Endothelial cell (in vitro differentiated cells): ENCODE measurements around the gene C15orf40. TPM values are rescaled to one million over a fixed set of nuclear protein-coding genes. Genes with fewer than 3 reads are reported as not detected.
"Not testable (repeated sequence)": the region's sequence is repeated elsewhere in the genome, so short reads cannot be mapped to it uniquely, and the experiment has no call there.

ENCODE experiments used
- DNase-seq: peaks from one replicate; pipeline ENCODE4 v3.0.0; 2021; ENCODE audit warnings: low spot score
- H3K27ac Mint-ChIP-seq: one replicate; pipeline ENCODE4 v1.8.0; 2021; ENCODE audit warnings: mixed read lengths, inconsistent platforms; ENCODE audit not compliant: unreplicated experiment
- H3K27me3 Mint-ChIP-seq: one replicate; pipeline ENCODE4 v1.8.0; 2021; ENCODE audit warnings: mild to moderate bottlenecking, moderate library complexity, mixed read lengths, inconsistent platforms; ENCODE audit not compliant: unreplicated experiment
- H3K36me3 Mint-ChIP-seq: one replicate; pipeline ENCODE4 v1.8.0; 2021; ENCODE audit warnings: mild to moderate bottlenecking, low read depth, mixed read lengths, inconsistent platforms; ENCODE audit not compliant: unreplicated experiment
- H3K4me1 Mint-ChIP-seq: one replicate; pipeline ENCODE4 v1.8.0; 2021; ENCODE audit warnings: mild to moderate bottlenecking, mixed read lengths, inconsistent platforms; ENCODE audit not compliant: unreplicated experiment
- H3K4me3 Mint-ChIP-seq: one replicate; pipeline ENCODE4 v1.8.0; 2021; ENCODE audit warnings: mild to moderate bottlenecking, mixed read lengths, inconsistent platforms; ENCODE audit not compliant: unreplicated experiment
- H3K9me3 Mint-ChIP-seq: one replicate; pipeline ENCODE4 v1.8.0; 2021; ENCODE audit warnings: mixed read lengths, inconsistent platforms; ENCODE audit not compliant: unreplicated experiment
- total RNA-seq: library from RNA; stranded (reverse); fragmentation: NEBNext Ultra II Directional; extraction: Animal tissue kit (Norgen Biotek cat#: 25700); gene quantifications from one replicate; pipeline ENCODE4 v1.2.1, GENCODE V29; 2021; ENCODE audit not compliant: unreplicated experiment
- TF ChIP-seq, protein P1 (sequence below): fragments of 200-600 bp; sonication (generic); IDR thresholded peaks from one replicate; pipeline ENCODE4 v1.5.0; 2021; ENCODE audit warnings: antibody characterized with exemption; ENCODE audit not compliant: unreplicated experiment

C15orf40 gene
- total RNA-seq, 1 donor from 2014 or later = 17.4 TPM

DNA sequence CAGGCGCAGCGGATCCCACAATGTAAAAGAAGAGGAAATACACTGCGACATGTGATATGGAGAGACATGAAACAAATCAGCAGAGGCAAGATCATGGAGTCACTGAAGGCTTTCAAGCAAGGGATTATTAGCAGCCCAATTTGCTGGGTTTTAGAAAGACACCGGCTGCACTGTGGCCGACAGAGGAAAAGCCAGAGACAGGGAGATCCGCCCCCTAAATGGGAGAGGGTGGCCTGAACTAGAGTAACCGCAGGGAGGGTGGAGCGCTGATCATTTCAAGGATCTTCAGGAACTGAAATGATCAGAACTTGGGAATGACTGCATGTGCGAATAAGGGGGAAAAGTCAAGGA, 612 bp upstream of the C15orf40 start:
- H3K27ac Mint-ChIP-seq = peak overlapping the region; percentile 10
- peaks cover 10% of the 10 kb centered on the region for H3K36me3 Mint-ChIP-seq
- H3K4me1 Mint-ChIP-seq = peaks cover 32% of the 10 kb centered on the region
- peaks cover 8% of the 10 kb centered on the region for H3K27me3 Mint-ChIP-seq
- TF ChIP-seq, protein P1, sequence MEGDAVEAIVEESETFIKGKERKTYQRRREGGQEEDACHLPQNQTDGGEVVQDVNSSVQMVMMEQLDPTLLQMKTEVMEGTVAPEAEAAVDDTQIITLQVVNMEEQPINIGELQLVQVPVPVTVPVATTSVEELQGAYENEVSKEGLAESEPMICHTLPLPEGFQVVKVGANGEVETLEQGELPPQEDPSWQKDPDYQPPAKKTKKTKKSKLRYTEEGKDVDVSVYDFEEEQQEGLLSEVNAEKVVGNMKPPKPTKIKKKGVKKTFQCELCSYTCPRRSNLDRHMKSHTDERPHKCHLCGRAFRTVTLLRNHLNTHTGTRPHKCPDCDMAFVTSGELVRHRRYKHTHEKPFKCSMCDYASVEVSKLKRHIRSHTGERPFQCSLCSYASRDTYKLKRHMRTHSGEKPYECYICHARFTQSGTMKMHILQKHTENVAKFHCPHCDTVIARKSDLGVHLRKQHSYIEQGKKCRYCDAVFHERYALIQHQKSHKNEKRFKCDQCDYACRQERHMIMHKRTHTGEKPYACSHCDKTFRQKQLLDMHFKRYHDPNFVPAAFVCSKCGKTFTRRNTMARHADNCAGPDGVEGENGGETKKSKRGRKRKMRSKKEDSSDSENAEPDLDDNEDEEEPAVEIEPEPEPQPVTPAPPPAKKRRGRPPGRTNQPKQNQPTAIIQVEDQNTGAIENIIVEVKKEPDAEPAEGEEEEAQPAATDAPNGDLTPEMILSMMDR = no peak
- peak overlapping the region; percentile 70 for H3K4me3 Mint-ChIP-seq
- H3K9me3 Mint-ChIP-seq = no peaks in the 10 kb centered on the region
- no peak for DNase-seq

DNA sequence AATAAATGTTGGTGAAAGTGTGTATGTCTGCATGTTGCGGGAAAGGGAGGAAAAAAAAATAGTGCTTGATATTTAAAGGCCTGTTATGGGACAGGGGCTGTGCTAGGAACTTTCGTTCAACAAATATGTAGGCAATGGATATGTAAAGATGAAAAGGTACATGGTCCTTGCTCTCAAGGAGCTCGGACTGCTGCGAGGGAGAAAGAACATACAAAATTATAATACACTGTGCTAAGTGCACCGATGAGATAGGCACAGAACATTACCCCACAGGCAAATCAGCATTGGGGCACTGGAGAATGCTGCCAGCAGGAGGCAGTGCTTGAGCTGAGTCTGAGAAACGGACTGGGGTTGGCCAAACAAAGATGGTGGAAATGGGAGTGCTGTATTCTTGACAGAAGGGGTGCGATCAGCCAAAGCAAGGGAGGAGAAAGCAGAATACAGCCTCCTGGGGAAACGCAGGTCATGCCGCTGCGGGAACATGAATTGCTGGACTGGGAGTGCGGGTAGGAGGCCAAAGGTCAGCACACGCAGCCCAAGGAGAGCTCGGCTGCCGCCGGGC, 649 bp downstream of the C15orf40 start:
- no peaks in the 10 kb centered on the region for H3K9me3 Mint-ChIP-seq
- H3K27ac Mint-ChIP-seq = peak overlapping the region; percentile 90
- peaks cover 12% of the 10 kb centered on the region for H3K36me3 Mint-ChIP-seq
- H3K4me3 Mint-ChIP-seq = peak overlapping the region; percentile 99
- H3K27me3 Mint-ChIP-seq = peaks cover 8% of the 10 kb centered on the region
- peak; percentile 76 for DNase-seq
- TF ChIP-seq, protein P1 = peak; percentile 66
- H3K4me1 Mint-ChIP-seq = peaks cover 32% of the 10 kb centered on the region

DNA sequence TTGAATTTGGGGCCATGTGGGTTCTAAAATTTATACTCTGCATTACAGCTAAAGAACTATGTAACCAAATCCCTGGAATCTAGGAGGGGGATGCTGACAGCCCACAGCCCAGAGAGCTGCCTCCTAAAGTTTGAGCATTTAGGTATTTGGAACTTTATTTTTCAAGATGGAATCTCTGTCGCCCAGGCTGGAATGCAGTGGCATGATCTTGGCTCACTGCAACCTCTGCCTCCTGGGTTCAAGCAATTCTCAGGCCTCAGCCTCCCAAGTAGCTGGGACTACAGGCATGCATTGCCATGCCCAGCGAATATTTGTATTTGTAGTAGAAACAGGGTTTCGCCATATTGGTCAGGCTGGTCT, 10.8 kb downstream of the C15orf40 start:
- H3K4me3 Mint-ChIP-seq, H3K27ac Mint-ChIP-seq, DNase-seq: not testable (repeated sequence)

DNA sequence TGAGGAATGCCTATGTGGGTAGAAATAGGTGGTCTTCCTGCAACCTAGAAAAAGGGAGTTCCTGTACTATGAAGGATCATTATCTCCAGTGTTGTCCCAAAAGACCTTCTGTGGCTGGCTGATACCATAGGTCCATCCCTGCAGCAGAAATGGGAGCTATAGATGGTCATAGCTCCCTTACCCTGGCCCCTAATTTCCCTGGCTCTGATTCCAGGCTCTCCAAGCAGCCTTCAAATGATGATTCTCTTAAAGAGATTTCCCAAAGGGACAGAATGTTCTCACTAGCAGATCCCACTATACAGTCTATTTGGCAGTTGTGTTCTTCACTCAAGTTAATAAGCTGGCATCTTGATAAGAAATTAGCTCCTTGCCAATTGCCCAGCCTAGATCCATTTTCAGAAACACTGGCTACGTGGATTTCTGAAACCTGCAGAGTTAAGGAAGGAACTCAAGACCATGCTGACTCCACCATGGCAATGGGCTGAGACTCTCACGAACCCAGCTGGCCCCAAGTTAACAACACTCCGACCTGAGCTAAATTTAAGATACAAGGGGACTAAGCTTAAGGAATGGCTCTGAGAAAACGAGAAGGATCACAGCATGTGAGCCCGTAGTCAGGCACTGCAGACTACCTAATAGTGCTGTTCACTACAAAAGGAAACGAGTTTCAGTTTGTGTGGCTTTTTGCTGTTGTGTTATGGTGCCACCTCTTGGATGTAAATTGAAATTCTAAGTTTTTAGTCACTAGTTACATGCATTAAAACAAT, 11.4 kb downstream of the C15orf40 start:
- Mint-ChIP-seq H3K27ac (no peak overlapping the region), H3K27me3 (no peaks in the 10 kb centered on the region), H3K4me1 (no peaks in the 10 kb centered on the region), H3K36me3 (no peaks in the 10 kb centered on the region), H3K9me3 (no peaks in the 10 kb centered on the region), H3K4me3 (no peak overlapping the region)
- DNase-seq = no peak
- TF ChIP-seq, protein P1 = peak; percentile 39

More for the DNA sequence above, 10.8 kb downstream of the C15orf40 start:
- H3K36me3 Mint-ChIP-seq, H3K27me3 Mint-ChIP-seq, H3K4me1 Mint-ChIP-seq, H3K9me3 Mint-ChIP-seq: not testable (repeated sequence)

DNA sequence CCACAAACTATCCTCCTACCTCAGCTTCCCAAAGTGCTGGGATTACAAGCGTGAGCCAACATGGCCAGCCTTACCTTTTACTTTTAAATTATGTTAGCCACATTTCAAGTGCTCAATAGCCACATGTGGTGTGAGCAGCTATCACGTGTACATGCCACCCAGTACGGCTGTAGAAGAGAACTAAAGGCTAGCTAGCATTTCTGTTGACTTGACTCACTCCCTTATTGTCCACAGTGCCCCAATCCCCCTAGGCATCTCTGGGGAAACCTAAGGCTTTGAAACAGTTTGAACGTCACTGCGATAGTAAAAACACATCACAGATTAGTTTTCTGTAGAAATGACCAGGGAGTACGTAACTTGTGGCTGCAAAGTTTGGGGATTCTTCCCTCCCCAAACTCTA, 12.0 kb downstream of the C15orf40 start:
- H3K4me1 Mint-ChIP-seq = no peaks in the 10 kb centered on the region
- H3K27ac Mint-ChIP-seq = no peak overlapping the region
- H3K9me3 Mint-ChIP-seq = no peaks in the 10 kb centered on the region
- no peak overlapping the region for H3K4me3 Mint-ChIP-seq
- no peaks in the 10 kb centered on the region for H3K36me3 Mint-ChIP-seq
- no peaks in the 10 kb centered on the region for H3K27me3 Mint-ChIP-seq
- TF ChIP-seq, protein P1 = no peak
- DNase-seq = no peak
